Kidney (tissue), 14 donors: Measurements from ENCODE around the gene PLEKHG1. TPM values are rescaled to one million over a fixed set of nuclear protein-coding genes. Genes with fewer than 3 reads are reported as not detected.

Experiments
- DNase-seq, 5 donors: peaks; one replicate each; pipeline ENCODE4 v3.0.0-alpha.2; 2013 to 2020
- FAIRE-seq: peaks from 2 replicates; lab custom pipeline; 2012; peaks lifted over from hg19 to GRCh38; lab: Jason Lieb, UNC
- H3K27ac ChIP-seq, 2 donors: one replicate each; pipeline ENCODE4 v1.7.0; 2013; ENCODE audit warnings: low read depth in 2 of 2, low read length in 2 of 2, inconsistent platforms in 1 of 2
- H3K27me3 ChIP-seq: one replicate; pipeline ENCODE4 v1.7.1; 2013; ENCODE audit warnings: low read length, inconsistent platforms; ENCODE audit not compliant: control insufficient read depth, insufficient read depth
- H3K36me3 ChIP-seq, 3 donors: one replicate each; pipeline versions ENCODE4 v1.7.0 to v1.7.1; 2013; ENCODE audit warnings: low read length in 3 of 3, control low read depth in 1 of 3, inconsistent platforms in 1 of 3; ENCODE audit not compliant: insufficient read depth in 3 of 3, control insufficient read depth in 2 of 3
- H3K4me1 ChIP-seq, 3 donors: one replicate each; pipeline versions ENCODE4 v1.7.0 to v1.7.1; 2013; ENCODE audit warnings: low read length in 3 of 3, inconsistent platforms in 1 of 3, low read depth in 1 of 3; ENCODE audit not compliant: control insufficient read depth in 2 of 3, insufficient read depth in 2 of 3
- H3K4me3 ChIP-seq, 3 donors: one replicate each; pipeline versions ENCODE4 v1.7.0 to v1.8.1; 2013; ENCODE audit warnings: low read length in 3 of 3, control low read depth in 1 of 3, inconsistent platforms in 1 of 3
- H3K9ac ChIP-seq, 3 donors: one replicate each; pipeline versions ENCODE4 v1.7.0 to v1.7.1; 2013; ENCODE audit warnings: low read length in 3 of 3, control low read depth in 1 of 3, inconsistent platforms in 1 of 3
- H3K9me3 ChIP-seq, 3 donors: one replicate each; pipeline versions ENCODE4 v1.7.0 to v1.7.1; 2013; ENCODE audit warnings: low read length in 3 of 3, control low read depth in 1 of 3, inconsistent platforms in 1 of 3; ENCODE audit not compliant: control insufficient read depth in 2 of 3, insufficient read depth in 1 of 3
- intact Hi-C: fragments of 100-400 bp; cut with DNase I; formaldehyde crosslinking; loops from one replicate; pipeline ENCODE4 v1.11.1; 2022
- polyA plus RNA-seq: library from polyadenylated mRNA; stranded (reverse); fragments of 350-450 nt; fragmentation: Illumina TruSeq; extraction: RNeasy Lipid Tissue Mini Kit (QIAGEN cat#74804); gene quantifications from one replicate; pipeline ENCODE4 v1.2.3, GENCODE V29; 2014; ENCODE audit warnings: low read depth, low replicate concordance; ENCODE audit not compliant: insufficient read depth
- total RNA-seq: library from RNA; stranded (reverse); fragmentation: NEBNext Ultra II Directional; extraction: Animal tissue kit (Norgen Biotek cat#: 25700); gene quantifications from one replicate; pipeline ENCODE4 v1.2.1, GENCODE V29; 2021
- TF ChIP-seq, protein P1 (sequence below): IDR thresholded peaks from 3 replicates; pipeline ENCODE4 v1.5.1; 2012; ENCODE audit warnings: mild to moderate bottlenecking, moderate library complexity, borderline replicate concordance; ENCODE audit not compliant: insufficient read depth; ENCODE audit errors: extremely low read depth
- donor health status: control.
- donor health status: control.
- donor health status: control.
- donor health status: control.
- donor health status: control.
- donor health status: DM: yes; HTN: yes; CAD: no.
- donor health status: Normal renal cell carcinoma (clear cell type).

The PLEKHG1 gene
- total and polyA plus RNA-seq, 2 donors from 2014 or later, result 2.8 to 58.7 TPM

DNA sequence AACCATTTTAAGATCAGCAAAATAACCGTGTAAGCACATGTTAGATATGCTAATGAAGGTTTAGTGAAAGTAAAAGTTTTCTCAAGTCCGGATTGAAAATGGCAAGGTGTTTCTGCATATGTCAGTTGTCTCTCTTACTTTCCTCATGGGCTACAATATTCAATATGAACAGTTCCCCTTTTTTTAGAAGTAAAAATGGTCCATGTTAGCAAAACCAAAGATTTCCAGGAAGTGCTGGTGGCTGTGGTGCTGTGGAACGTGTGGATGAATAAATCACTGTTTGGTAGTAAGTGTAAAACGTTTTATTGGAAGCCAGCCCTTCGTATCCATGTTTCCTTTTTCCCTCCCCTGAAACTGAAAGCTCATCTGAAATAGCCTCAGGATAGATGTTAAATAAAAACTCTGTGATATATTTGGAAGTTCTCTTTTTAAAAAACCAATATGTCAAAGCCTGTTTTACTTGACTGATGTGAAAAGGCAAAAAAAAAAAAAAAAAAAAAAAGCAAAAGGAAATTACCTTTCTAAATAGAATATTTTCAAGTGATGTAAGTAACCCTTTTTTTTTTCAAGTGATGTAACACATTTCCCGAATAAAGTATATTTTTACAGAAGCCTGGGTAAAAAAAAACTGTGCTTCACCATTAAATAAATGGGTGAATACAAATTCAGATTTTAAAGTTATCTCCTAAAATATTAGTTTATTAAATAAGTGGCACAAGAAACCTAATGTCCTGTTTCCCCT, 41.9 kb downstream of the PLEKHG1 start:
- H3K36me3 ChIP-seq, result no peaks in the 10 kb centered on the region
- FAIRE-seq, result peak; percentile 88
- H3K4me3 ChIP-seq, result peak overlapping the region; percentile 22 to 67 (median 65)
- no peaks in the 10 kb centered on the region for H3K27me3 ChIP-seq
- peak in 3 of 5 donors; percentile 33 to 78 (median 76) for DNase-seq
- H3K9me3 ChIP-seq, result no peaks in the 10 kb centered on the region
- TF ChIP-seq, protein P1, sequence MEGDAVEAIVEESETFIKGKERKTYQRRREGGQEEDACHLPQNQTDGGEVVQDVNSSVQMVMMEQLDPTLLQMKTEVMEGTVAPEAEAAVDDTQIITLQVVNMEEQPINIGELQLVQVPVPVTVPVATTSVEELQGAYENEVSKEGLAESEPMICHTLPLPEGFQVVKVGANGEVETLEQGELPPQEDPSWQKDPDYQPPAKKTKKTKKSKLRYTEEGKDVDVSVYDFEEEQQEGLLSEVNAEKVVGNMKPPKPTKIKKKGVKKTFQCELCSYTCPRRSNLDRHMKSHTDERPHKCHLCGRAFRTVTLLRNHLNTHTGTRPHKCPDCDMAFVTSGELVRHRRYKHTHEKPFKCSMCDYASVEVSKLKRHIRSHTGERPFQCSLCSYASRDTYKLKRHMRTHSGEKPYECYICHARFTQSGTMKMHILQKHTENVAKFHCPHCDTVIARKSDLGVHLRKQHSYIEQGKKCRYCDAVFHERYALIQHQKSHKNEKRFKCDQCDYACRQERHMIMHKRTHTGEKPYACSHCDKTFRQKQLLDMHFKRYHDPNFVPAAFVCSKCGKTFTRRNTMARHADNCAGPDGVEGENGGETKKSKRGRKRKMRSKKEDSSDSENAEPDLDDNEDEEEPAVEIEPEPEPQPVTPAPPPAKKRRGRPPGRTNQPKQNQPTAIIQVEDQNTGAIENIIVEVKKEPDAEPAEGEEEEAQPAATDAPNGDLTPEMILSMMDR, result no peak
- H3K9ac ChIP-seq, result peak overlapping the region; percentile 26 to 38 (median 35)
- peaks cover 9 to 15% (median 9%) of the 10 kb centered on the region in 3 donors for H3K4me1 ChIP-seq
- peak overlapping the region; percentile 53 to 67 for H3K27ac ChIP-seq
- intact Hi-C loops, result no loop called here

DNA sequence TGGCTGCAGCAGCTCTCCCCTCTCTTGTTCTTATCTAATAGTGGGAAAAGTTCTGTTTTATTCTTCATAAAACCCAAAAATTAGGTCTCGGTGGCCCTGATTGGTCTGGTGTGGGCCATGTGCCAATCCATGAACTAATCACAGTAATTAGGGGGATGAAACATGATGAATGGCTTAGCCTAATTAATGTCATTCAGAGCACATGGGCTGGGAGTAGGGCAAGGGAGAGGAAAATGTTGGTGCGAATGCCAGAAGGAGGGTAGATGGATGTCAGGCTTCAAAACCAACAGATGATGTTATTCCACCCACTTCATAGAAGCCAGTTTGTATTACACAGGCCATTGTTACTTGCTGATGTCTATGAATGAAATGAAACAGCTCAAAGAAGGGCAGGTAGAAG, 46.5 kb downstream of the PLEKHG1 start:
- TF ChIP-seq, protein P1, result no peak
- no peak overlapping the region for H3K9ac ChIP-seq
- no peaks in the 10 kb centered on the region for H3K9me3 ChIP-seq
- H3K27ac ChIP-seq, result no peak overlapping the region
- intact Hi-C loops, result no loop called here
- DNase-seq (no peak), FAIRE-seq (no peak)
- peaks cover 0 to 6% (median 3%) of the 10 kb centered on the region in 3 donors for H3K4me1 ChIP-seq
- H3K36me3 ChIP-seq, result no peaks in the 10 kb centered on the region
- no peak overlapping the region for H3K4me3 ChIP-seq
- H3K27me3 ChIP-seq, result no peaks in the 10 kb centered on the region

DNA sequence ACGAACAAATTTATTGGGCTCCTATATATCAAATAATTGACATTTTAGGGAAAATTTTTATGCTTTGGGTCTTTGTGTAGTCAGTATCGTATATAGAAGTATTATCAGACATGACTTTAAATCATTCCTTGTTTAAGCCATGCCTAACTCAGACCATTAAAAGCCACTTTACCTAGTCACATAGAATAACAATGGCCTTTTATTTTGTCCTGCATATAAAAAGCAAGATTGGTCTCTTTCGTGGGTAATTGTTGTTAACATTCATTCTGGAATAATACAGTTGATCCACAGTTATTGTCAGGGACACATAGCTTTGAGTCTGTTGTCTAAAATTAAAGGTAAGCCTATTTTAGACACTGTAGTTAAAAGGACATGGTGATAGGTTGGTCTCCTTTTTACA, 47.4 kb downstream of the PLEKHG1 start:
- H3K36me3 ChIP-seq, result no peaks in the 10 kb centered on the region
- no peaks in the 10 kb centered on the region for H3K27me3 ChIP-seq
- H3K9me3 ChIP-seq, result no peaks in the 10 kb centered on the region
- H3K4me3 ChIP-seq, result no peak overlapping the region
- TF ChIP-seq, protein P1, result no peak
- H3K9ac ChIP-seq, result no peak overlapping the region
- H3K27ac ChIP-seq, result no peak overlapping the region
- no peak for FAIRE-seq
- DNase-seq, result no peak
- intact Hi-C loops, result no loop called here
- peaks cover 0 to 5% (median 0%) of the 10 kb centered on the region in 3 donors for H3K4me1 ChIP-seq

Other genes with a start within 250 kb of the PLEKHG1 start
- gene IYD, start 230.9 kb upstream of the PLEKHG1 start, total RNA-seq, result 2.3 TPM
- 6.0 TPM for gene IYD, start 230.9 kb upstream of the PLEKHG1 start, polyA plus RNA-seq